Stimulated activated naive CD4-positive, alpha-beta T cell (primary cell): Measurements from ENCODE around the gene STN1.

ENCODE experiments used
- DNase-seq, 6 experiments: peaks; one replicate each; lab custom pipeline; 2025; lab: John Stamatoyannopoulos, UW

The STN1 gene

DNA sequence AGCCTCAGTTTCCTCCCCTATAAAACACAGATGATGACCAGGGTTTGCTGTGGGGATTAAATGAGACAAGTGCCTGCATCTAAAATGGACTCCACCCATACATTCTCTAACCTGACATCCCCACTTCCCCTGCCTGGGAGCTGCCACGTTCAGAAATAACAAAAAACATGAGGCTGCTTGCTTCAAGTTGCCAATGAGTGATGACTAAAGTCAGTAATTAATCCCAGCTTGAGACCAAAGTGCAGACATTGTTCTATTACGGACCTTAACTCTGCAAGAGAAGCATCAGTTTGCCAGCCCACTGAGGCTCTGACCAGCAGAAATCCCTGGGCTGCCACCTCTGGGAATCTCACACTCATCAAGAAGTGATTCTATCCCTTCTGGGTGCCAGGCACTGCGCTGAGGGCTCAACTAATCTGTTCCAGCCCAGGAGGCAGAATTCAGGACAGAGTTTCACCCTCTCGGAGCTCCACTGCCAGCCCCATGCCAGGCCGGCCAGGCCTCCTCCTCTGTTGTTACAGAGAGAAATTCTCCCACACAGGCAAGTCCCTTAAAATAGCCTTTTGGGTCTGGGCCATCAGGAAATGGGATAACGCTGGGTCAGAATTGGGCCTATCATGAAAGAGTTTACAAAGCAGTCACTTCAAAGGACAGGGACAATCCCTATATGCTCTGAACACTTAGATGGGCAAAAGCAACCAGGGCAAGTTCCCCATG lies 74.0 kb downstream of the STN1 start:
- no peak for DNase-seq

DNA sequence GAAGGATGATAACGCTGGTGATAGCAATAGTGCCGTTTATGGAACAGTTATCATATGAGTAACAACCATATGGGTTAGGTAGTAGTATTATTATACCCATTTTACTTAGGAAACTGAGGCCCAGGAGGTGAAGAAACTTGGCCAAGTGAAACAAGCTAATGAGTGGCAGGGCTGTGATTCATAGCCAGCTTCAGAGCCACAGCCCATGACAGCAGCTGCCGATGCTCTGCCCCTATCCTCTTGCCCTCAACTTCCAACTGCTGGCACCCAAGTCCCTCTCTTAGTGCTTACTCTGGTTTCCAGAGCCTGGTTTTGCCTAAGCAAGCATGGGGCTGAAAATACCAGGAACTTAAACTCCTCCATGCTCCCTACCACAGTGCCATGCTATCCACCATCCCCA lies 74.9 kb downstream of the STN1 start:
- no peak for DNase-seq

DNA sequence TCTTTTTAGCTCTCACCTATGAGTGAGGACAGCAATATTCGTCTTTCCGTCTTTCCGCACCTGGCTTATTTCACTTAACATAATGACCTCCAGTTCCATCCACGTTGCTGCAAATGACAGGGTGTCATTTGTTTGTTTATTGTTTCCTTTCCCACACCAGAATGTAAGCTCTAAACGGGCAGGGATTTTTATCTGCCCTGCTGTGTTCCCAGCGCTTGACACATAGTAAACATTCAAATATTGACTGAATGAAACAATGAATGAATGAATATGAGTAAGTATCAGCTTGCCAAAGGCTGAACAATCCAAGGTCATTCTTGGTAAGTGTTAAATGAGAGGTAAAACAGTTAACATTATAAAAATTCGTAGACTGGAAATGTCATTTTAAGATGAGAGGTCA lies 75.4 kb downstream of the STN1 start:
- DNase-seq, result no peak

GRCh38 chr10:103841519-103841918 lies 76.5 kb downstream of the STN1 start:
- no peak for DNase-seq

GRCh38 chr10:103840740-103841070 lies 77.3 kb downstream of the STN1 start:
- no peak for DNase-seq

DNA sequence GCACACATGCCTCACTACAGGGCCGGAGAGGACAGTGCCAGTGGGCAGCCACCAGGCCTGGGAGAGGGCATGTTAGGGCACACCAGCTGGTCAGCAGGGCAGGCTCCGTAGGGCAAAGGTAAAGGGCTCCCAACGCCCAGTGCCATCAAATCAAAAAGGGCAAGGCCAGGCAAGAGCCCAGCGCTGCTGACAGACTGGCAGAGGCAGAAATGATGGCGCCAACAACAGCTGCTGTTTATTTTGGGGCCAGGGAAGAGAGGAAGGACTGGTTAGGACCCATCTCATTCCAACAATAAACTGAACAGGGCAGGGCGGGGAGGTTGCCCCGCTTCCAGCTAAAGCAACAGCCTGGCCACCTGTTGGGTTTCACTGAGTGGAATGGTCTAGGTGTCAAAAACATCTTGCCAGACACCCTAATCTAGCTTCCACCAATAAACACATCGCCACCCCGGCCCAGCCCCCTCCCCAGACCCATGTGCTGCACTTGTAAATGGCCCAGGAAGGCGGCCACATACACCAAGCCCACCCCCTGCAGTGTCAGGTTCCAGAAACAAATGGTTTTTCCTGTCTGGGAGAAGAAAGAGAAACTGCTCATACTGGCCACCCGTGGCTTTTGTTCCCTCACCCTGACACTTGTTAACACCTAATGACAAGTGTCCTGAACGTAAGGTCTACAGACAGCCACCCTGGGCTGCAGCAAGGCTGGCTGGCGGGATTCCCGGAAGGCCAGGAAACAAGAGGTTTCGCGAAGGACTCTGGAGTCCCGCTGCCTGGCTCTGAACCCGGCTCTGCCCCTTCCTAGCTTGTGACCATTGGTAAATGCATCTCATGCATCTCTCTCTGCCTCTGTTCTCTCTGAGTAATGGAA lies 77.9 kb downstream of the STN1 start:
- DNase-seq, result no peak

DNA sequence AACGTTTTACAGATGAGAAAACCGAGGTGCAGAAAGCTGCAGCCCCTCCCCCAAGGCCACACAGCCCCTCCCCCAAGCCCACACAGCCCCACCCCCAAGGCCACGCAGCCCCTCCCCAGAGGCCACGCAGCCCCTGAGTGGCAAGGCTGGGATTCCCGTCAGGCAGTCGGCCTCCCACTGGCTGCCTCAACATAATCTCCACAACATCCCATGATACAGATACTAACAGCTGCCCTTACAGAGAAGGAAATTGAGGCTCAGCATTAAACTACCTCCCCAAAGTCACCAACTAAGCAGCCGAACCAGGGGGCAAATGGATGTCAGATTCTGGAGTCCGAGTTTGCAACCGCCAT lies 78.5 kb downstream of the STN1 start:
- no peak for DNase-seq

- DNase-seq, result no peak
These were observed 79.0 kb downstream of the STN1 start for GRCh38 chr10:103838862-103839518.

DNA sequence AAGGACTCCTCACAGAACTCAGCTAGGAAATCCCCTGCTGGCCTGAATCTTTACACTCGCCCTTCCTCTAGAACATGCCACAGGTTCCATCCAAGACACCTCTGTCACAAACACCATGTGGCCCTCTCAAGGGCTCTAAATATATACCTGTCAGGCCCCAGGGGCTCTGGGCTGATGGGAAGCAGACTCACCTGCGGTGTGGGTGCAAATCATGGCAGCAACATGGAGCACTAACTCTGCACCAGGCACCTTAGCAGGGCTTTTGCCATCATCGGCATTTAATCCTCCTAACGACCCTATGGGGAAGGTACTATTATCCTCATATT lies 80.0 kb downstream of the STN1 start:
- no peak for DNase-seq

DNA sequence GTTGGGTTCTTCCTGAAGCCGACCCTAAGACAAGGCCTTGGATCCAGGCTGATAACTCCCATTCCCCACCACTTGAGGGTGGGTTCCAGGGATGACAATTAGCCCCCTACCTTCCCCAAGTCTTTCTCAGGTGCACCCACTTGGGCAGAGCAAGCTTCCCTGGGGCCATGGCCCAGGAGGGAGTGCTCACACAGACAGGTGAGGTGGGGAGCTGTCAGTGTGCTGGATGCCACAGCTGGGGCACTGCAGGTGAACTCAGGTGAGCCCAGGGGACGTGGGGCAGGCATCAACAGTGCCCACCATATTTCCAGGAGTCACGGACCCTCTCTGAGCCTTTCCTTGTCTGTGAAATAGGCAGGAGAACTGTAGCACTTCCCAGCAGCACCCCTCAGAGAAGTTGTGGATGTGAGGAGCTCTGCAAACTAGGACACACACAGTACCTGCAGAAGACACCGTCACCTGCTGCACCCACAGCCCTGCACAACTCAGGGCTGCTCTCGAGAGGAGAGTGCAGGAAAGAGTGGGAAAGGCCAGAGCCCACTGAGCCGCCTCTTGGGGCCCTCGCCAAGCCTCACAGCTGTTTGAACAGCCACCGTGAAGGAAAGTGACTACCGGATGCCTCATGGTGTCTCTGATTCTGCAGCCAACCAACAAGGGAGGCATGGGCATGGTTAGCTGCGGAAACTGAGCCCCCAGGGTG lies 80.5 kb downstream of the STN1 start:
- no peak for DNase-seq

DNA sequence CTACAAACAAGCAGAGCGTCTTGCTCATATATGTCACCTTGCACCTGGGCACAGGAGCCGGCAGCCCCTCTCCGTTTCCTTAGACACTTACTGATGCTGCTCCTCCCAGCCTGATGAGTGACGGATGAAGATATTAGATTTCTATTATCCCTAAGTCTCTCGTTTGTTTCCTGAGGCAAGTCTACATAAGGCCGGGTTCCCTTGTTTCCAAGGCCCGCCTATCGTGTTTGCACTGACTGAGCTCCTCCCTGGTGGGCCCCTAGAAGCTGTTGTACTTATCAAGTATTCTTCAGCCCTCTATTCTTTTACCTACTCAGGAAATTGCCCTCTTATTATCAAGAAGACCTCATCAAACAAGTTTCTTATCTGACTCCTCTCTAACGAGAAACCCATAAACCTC lies 81.1 kb downstream of the STN1 start:
- DNase-seq, result no peak

DNA sequence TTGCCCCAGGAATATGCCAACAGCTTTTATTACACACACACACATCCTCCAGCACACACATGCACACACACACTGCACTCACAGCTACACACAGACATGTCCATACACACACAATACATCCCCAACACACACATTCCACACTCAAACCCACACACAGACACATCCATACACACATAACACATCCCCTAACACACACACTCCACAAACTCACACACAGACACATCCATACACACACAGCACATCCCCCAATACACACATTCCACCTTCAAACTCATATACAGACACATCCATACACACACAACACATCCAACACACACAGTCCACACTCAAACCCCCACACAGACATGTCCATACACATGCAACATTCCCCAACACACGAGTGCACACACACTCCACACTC lies 81.7 kb downstream of the STN1 start:
- no peak for DNase-seq

- DNase-seq, result no peak
These were observed 82.6 kb downstream of the STN1 start for GRCh38 chr10:103835096-103836050.

DNA sequence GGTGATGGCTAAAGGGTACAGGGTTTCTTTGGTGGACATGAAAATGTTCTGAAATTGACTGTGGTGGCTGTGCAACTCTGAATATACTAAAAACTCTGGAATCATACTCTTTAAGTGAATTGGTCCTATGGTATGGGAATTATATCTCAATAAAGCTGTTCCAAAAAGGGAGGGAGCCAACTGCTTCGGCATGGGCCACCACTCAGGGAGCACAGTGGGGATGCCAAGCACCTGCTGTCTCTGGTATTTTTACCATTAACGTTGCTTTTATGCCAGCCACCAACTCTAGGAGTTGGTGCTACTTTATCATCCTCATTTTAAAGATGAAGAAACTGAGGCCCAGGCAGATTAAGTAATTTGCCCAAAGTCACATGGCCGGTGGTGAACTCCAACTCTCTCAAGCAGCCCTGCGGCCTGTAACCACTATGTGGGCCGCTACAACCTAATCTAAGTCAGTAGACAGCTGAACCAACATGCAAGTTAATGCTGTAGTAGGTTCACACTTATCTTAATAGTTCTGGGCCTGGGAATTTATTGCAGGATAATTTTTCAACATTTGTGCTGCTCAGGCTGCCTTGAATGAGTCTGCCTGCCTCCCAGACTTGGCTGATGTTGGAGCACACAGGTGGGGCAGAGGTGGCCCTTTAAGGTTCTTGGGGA lies 83.4 kb downstream of the STN1 start:
- no peak for DNase-seq

GRCh38 chr10:103833731-103834365 lies 84.1 kb downstream of the STN1 start:
- DNase-seq, result no peak

DNA sequence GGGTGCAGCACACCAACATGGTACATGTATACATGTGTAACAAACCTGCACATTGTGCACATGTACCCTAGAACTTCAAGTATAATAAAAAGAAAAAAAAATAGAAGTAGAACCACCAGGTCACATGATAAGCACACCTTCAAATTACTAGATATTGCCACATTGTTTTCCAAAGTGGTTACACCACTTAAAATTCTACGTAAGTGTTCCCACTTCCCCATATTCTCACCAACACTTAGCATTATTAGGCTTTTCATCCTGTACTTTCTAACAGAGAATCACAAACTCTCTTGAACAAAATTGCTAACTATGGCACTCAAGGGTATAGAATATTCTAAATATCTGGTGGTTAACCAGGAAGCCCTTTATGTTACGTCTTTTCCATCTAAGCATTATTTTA lies 85.2 kb downstream of the STN1 start:
- DNase-seq, result no peak
